GM19240 (cell line): ENCODE data around the gene PRR36.

Experiments used
- DNase-seq: peaks from one replicate; pipeline ENCODE4 v3.0.0; 2011; ENCODE audit warnings: low spot score; ENCODE audit not compliant: insufficient read length

PRR36 gene

GRCh38 chr19:7872306-7873204, 1.6 kb downstream of the PRR36 start:
- DNase-seq, result no peak

GRCh38 chr19:7871437-7872305, 2.5 kb downstream of the PRR36 start:
- DNase-seq, result no peak

- no peak for DNase-seq
Observed at GRCh38 chr19:7870571-7871436, 3.4 kb downstream of the PRR36 start.

GRCh38 chr19:7869910-7870511, 4.2 kb downstream of the PRR36 start:
- no peak for DNase-seq

- no peak for DNase-seq
Observed at GRCh38 chr19:7869453-7869909, 4.7 kb downstream of the PRR36 start.

- peak; percentile 91 for DNase-seq
Observed at GRCh38 chr19:7868671-7869452, 5.3 kb downstream of the PRR36 start.

GRCh38 chr19:7868326-7868670, 5.9 kb downstream of the PRR36 start:
- no peak for DNase-seq

GRCh38 chr19:7867092-7867844, 6.9 kb downstream of the PRR36 start:
- no peak for DNase-seq

GRCh38 chr19:7866399-7867091, 7.6 kb downstream of the PRR36 start:
- no peak for DNase-seq

- no peak for DNase-seq
Observed at GRCh38 chr19:7865262-7865911, 8.8 kb downstream of the PRR36 start.

- DNase-seq, result no peak
Observed at GRCh38 chr19:7864690-7865074, 9.5 kb downstream of the PRR36 start.

GRCh38 chr19:7863971-7864689, 10.1 kb downstream of the PRR36 start:
- DNase-seq, result no peak

GRCh38 chr19:7863157-7863970, 10.8 kb downstream of the PRR36 start:
- no peak for DNase-seq

GRCh38 chr19:7862413-7862951, 11.7 kb downstream of the PRR36 start:
- DNase-seq, result no peak

GRCh38 chr19:7861619-7862412, 12.4 kb downstream of the PRR36 start:
- DNase-seq, result no peak
